NT2/D1 (cell line): ENCODE results near the gene KPNA1.

Experiments
- SUZ12 ChIP-seq: IDR thresholded peaks from 2 replicates; pipeline ENCODE4 v1.6.1; 2011; ENCODE audit not compliant: insufficient read length, insufficient read depth; ENCODE audit errors: extremely low read depth
- YY1 ChIP-seq: IDR thresholded peaks from 2 replicates; pipeline ENCODE4 v1.6.1; 2011; ENCODE audit not compliant: insufficient read length, insufficient read depth
- ZNF274 ChIP-seq: IDR thresholded peaks from 2 replicates; pipeline ENCODE4 v1.6.1; 2011; ENCODE audit warnings: mild to moderate bottlenecking, low read depth, low read length

GRCh38 chr3:122415762-122416654 lies 98.7 kb downstream of the KPNA1 start, which contains the start of gene WDR5B:
- TF ChIP-seq ZNF274: no peak
- no peak for TF ChIP-seq YY1
- no peak for TF ChIP-seq SUZ12
